GM12873 (cell line): ENCODE data around the gene UBE2E3.

Experiments used
- CTCF ChIP-seq: IDR thresholded peaks from 2 replicates; pipeline ENCODE4 v1.5.1; 2012; ENCODE audit warnings: low read depth, mild to moderate bottlenecking, moderate library complexity, low read length, control low read depth; ENCODE audit not compliant: insufficient read depth; ENCODE audit errors: missing control alignments

The UBE2E3 gene

GRCh38 chr2:180978903-180979748, 1.3 kb upstream of the UBE2E3 start:
- TF ChIP-seq CTCF = no peak

- no peak for TF ChIP-seq CTCF
These were observed 678 bp upstream of the UBE2E3 start for GRCh38 chr2:180979749-180980105.

- no peak for TF ChIP-seq CTCF
These were observed 822 bp downstream of the UBE2E3 start for GRCh38 chr2:180980943-180981911.

GRCh38 chr2:180983468-180984242, 3.2 kb downstream of the UBE2E3 start:
- peak; percentile 30 for TF ChIP-seq CTCF

GRCh38 chr2:180985771-180986395, 5.5 kb downstream of the UBE2E3 start:
- no peak for TF ChIP-seq CTCF

GRCh38 chr2:180987146-180987545, 6.7 kb downstream of the UBE2E3 start:
- TF ChIP-seq CTCF = no peak
